Measurements from ENCODE around the gene DHX35. TPM values are rescaled to one million over a fixed set of nuclear protein-coding genes. Genes with fewer than 3 reads are reported as not detected.

The DHX35 gene
- total RNA-seq, 4 donors from 2014 or later: 15.5 to 75.9 (median 17.7) TPM

- Histone ChIP-seq H3K27me3 (no peaks in the 10 kb centered on the region), H3K27ac (peak overlapping the region in 2 of 4 donors; percentile 47 to 54), H3K4me1 (no peaks in the 10 kb centered on the region), H3K36me3 (peaks cover 0 to 31% (median 13%) of the 10 kb centered on the region in 4 donors), H3K4me3 (no peak overlapping the region), H3K9me3 (no peaks in the 10 kb centered on the region)
- TF ChIP-seq CTCF (IDR thresholded peaks at IDR 0.05) (no peak), EP300 (IDR thresholded peaks at IDR 0.05; ENCODE audit: low read depth) (no peak), POLR2AphosphoS5 (IDR thresholded peaks at IDR 0.05) (no peak), POLR2A (IDR thresholded peaks at IDR 0.05) (no peak)
- in situ Hi-C loops (cut with MboI; ENCODE audit: low pct_ligation_motif_present in 1 of 4, low pct_unique_long_range_greater_than_20kb in 1 of 4, low sequenced_read_pairs in 3 of 4) (loop anchor here in 2 of 4 donors (25.0 kb wide), 2 partner anchors 127 to 402 kb away; no protein-coding TSS in a partner anchor), intact Hi-C loops (cut with DNase I; ENCODE audit: low total_unique reads) (no loop called here)
- DNase-seq: no peak
- WGBS, 2 donors (ENCODE audit: low coverage in 1 of 2): 73 to 92% methylated on average over 1 to 3 of the region's 3 CpGs
Observed at GRCh38 chr20:39039261-39039660, 77.1 kb downstream of the DHX35 start.

DNA sequence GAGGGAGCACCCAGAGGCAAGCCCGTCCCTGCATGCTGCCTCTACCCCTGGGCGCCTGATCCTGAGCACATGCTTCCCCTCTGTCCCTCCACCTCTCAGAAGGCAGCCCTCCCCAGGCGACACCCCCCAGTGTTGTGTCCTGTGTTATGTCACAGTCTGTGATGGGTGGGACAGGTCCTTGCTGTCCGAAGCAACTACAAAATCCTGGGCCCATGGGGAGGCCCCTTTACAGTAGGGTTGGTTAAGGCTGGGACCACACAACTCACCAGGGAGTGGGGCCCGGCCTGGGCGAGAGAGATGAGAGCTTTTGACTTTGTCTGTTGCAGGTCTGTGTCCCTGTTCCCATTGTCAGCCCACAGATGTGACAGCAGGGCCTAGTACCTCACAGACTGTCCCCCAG lies 78.0 kb downstream of the DHX35 start:
- no peak overlapping the region for H3K4me3 ChIP-seq
- no peaks in the 10 kb centered on the region for H3K9me3 ChIP-seq
- no peaks in the 10 kb centered on the region for H3K27me3 ChIP-seq
- H3K4me1 ChIP-seq: no peaks in the 10 kb centered on the region
- peak overlapping the region in 1 of 4 donors; percentile 17 for H3K27ac ChIP-seq
- no peak for DNase-seq
- TF ChIP-seq EP300 (IDR thresholded peaks at IDR 0.05; ENCODE audit: low read depth) (no peak), CTCF (IDR thresholded peaks at IDR 0.05) (no peak), POLR2A (IDR thresholded peaks at IDR 0.05) (no peak), POLR2AphosphoS5 (IDR thresholded peaks at IDR 0.05) (no peak)
- 96% methylated on average over 6 of the region's 6 CpGs; no CpG with 5 or more reads in 1 of the 2 donors for WGBS, 2 donors (ENCODE audit: low coverage in 1 of 2)
- H3K36me3 ChIP-seq: peaks cover 0 to 23% (median 9%) of the 10 kb centered on the region in 4 donors
- intact Hi-C loops (cut with DNase I; ENCODE audit: low total_unique reads): loop anchor here (5.0 kb wide), 1 partner anchor 113 kb away; the partner anchor contains the start of gene FAM83D
- in situ Hi-C loops (cut with MboI; ENCODE audit: low pct_ligation_motif_present in 1 of 4, low pct_unique_long_range_greater_than_20kb in 1 of 4, low sequenced_read_pairs in 3 of 4): loop anchor here in 3 of 4 donors (10.0 to 25.0 kb wide), 3 partner anchors 115 to 403 kb away; partner anchors contain the start of gene FAM83D (in 2 of the 3)

- Histone ChIP-seq H3K4me1 (no peaks in the 10 kb centered on the region), H3K36me3 (peaks cover 0 to 13% (median 4%) of the 10 kb centered on the region in 4 donors), H3K9me3 (no peaks in the 10 kb centered on the region), H3K27me3 (no peaks in the 10 kb centered on the region), H3K4me3 (no peak overlapping the region), H3K27ac (no peak overlapping the region)
- no peak for DNase-seq
- intact Hi-C loops (cut with DNase I; ENCODE audit: low total_unique reads) (loop anchor here (5.0 kb wide), 1 partner anchor 114 kb away; the partner anchor contains the start of gene FAM83D), in situ Hi-C loops (cut with MboI; ENCODE audit: low pct_ligation_motif_present in 1 of 4, low pct_unique_long_range_greater_than_20kb in 1 of 4, low sequenced_read_pairs in 3 of 4) (loop anchor here in 3 of 4 donors (10.0 to 25.0 kb wide), 3 partner anchors 116 to 404 kb away; partner anchors contain the start of gene FAM83D (in 2 of the 3))
- TF ChIP-seq POLR2A (IDR thresholded peaks at IDR 0.05) (no peak), EP300 (IDR thresholded peaks at IDR 0.05; ENCODE audit: low read depth) (no peak)
- 95% methylated on average over 7 of the region's 7 CpGs; no CpG with 5 or more reads in 1 of the 2 donors for WGBS, 2 donors (ENCODE audit: low coverage in 1 of 2)
Observed at GRCh38 chr20:39041067-39041466, 78.9 kb downstream of the DHX35 start.

GRCh38 chr20:39042279-39043150 lies 80.4 kb downstream of the DHX35 start:
- TF ChIP-seq POLR2A (IDR thresholded peaks at IDR 0.05) (no peak), POLR2AphosphoS5 (IDR thresholded peaks at IDR 0.05) (no peak), CTCF (IDR thresholded peaks at IDR 0.05) (no peak), EP300 (IDR thresholded peaks at IDR 0.05; ENCODE audit: low read depth) (no peak)
- no peaks in the 10 kb centered on the region for H3K27me3 ChIP-seq
- intact Hi-C loops (cut with DNase I; ENCODE audit: low total_unique reads) (loop anchor here (5.0 kb wide), 1 partner anchor 115 kb away; the partner anchor contains the start of gene FAM83D), in situ Hi-C loops (cut with MboI; ENCODE audit: low pct_ligation_motif_present in 1 of 4, low pct_unique_long_range_greater_than_20kb in 1 of 4, low sequenced_read_pairs in 3 of 4) (loop anchor here in 3 of 4 donors (10.0 to 25.0 kb wide), 3 partner anchors 118 to 405 kb away; partner anchors contain the start of gene FAM83D (in 2 of the 3))
- WGBS, 2 donors (ENCODE audit: low coverage in 1 of 2): 89 to 90% methylated on average over 3 to 15 of the region's 15 CpGs
- no peaks in the 10 kb centered on the region for H3K4me1 ChIP-seq
- H3K9me3 ChIP-seq: no peaks in the 10 kb centered on the region
- H3K27ac ChIP-seq: no peak overlapping the region
- H3K4me3 ChIP-seq: no peak overlapping the region
- DNase-seq: no peak
- H3K36me3 ChIP-seq: peaks cover 0 to 8% (median 3%) of the 10 kb centered on the region in 4 donors
